ENCODE results near the gene CMYA5. TPM values are rescaled to one million over a fixed set of nuclear protein-coding genes. Genes with fewer than 3 reads are reported as not detected.

The CMYA5 gene
- total RNA-seq, 1 donor from 2014 or later = 2.7 TPM

DNA sequence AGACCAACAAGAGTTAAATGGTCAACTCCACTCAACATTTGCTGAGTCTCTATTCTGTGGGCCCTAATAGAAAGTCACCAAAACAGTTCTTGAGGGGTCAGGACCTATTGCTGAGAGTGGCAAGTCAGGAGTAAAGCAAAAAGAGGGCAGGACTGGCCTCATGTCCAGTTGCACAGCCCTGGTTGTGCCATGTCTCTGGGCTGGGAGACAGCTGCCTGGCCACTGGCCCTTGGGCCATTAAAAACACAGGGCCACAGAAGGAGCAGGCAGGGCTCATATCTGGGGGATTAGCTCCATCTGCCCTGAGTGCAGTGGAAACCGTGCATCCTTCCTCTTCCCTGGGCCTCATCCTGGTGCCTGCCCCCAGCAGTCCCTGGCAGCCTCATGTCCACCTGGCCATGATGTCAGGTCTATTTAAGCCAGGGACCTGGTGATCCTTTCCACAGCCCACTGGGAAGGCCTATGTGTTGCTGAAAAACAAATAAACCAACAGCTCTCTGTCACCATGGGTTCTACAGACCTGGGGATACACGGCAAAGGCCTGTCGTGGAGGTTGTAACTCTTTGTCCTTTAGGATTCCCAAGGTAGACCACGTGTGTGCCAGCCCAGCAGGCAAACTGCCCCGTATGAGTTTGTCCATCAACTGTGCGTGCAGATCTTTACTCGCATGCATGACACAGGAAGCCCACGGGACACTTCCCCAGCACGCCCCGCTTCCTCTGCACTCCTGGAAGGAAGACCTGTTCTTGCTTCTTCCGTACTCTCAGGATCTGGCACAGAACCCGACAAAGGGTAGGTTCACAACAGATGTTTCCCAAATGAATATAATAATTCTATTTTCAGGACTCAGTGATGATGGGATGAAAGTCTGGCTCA is 152.6 kb downstream of the CMYA5 start:
- no peaks in the 10 kb centered on the region for H3K36me3 ChIP-seq
- H3K27me3 ChIP-seq = no peaks in the 10 kb centered on the region
- H3K9me3 ChIP-seq = no peaks in the 10 kb centered on the region
- H3K4me1 ChIP-seq = no peaks in the 10 kb centered on the region
- ATAC-seq (no peak), DNase-seq (no peak)
- TF ChIP-seq, protein P1, sequence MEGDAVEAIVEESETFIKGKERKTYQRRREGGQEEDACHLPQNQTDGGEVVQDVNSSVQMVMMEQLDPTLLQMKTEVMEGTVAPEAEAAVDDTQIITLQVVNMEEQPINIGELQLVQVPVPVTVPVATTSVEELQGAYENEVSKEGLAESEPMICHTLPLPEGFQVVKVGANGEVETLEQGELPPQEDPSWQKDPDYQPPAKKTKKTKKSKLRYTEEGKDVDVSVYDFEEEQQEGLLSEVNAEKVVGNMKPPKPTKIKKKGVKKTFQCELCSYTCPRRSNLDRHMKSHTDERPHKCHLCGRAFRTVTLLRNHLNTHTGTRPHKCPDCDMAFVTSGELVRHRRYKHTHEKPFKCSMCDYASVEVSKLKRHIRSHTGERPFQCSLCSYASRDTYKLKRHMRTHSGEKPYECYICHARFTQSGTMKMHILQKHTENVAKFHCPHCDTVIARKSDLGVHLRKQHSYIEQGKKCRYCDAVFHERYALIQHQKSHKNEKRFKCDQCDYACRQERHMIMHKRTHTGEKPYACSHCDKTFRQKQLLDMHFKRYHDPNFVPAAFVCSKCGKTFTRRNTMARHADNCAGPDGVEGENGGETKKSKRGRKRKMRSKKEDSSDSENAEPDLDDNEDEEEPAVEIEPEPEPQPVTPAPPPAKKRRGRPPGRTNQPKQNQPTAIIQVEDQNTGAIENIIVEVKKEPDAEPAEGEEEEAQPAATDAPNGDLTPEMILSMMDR (IDR thresholded peaks at IDR 0.05) = no peak
- H3K4me3 ChIP-seq = no peak overlapping the region
- intact Hi-C loops (cut with DNase I) = no loop called here
- H3K27ac ChIP-seq = no peak overlapping the region

DNA sequence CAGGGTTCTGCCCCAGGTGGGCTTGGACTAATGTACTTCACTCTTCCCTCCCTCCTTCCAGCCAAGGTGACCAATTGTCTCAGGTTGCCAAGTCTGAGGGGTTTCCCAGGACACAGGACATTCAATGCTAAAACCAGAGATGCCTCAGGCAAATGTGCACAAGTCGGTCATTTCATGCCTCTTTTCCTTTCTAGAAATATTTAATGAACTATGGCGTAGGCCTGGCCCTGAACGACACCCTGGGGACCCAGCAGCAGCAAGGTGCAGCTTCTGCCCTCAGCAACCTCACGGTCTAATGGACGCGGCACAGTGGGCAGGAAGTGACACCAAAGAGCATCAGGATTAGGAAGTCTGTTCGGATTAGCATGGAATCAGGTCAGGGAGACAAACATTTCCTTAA is 153.4 kb downstream of the CMYA5 start:
- ATAC-seq (no peak), DNase-seq (no peak)
- TF ChIP-seq, protein P1 (IDR thresholded peaks at IDR 0.05) = no peak
- no peaks in the 10 kb centered on the region for H3K4me1 ChIP-seq
- no peaks in the 10 kb centered on the region for H3K9me3 ChIP-seq
- intact Hi-C loops (cut with DNase I) = no loop called here
- H3K36me3 ChIP-seq = no peaks in the 10 kb centered on the region
- H3K4me3 ChIP-seq = no peak overlapping the region
- H3K27ac ChIP-seq = no peak overlapping the region
- H3K27me3 ChIP-seq = no peaks in the 10 kb centered on the region

DNA sequence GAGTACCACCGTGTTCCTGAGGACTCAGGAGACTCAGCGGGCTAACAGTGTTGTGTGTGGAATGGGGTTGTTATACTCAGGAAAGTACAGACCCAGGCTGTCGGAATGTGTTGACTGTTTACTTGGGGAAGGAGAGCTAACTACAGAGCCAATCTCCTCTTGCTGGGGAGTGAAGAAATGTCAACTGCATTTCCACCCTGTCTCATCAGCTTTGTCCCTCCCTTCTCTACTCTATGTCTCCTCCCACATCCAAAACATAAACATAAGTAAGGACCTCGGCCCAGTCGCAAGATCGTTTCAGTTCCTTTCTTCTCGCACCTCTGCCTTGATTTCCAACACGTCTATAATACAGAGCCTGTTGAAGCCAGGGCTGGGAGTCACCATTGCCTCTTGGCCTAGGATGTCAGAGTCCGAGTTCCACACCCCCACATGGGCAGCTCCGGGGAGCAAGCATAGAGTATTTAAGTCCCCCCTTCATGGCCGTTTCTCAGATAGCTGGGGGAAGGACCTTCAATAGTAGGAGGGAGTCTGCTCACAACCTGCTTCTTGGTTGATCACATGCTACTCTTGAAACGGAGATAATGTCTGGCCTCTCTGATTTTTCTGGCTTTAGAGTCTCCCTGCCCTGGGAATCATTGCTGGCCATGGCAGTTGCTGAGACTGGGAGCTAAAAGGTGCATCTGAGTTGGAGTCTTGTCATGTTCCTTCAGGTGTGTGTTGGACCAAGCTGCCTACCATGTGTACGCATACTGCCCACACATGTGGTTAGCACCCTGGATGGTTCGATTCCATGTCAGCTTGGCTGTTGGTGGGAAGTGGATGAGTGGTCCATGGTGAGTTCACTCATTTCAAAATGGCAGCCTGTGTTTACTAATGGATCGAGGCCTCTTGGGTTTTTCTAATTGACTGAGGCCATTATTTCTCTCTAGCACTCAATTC is 154.1 kb downstream of the CMYA5 start:
- ATAC-seq (no peak), DNase-seq (no peak)
- Histone ChIP-seq H3K27ac (no peak overlapping the region), H3K9me3 (no peaks in the 10 kb centered on the region), H3K4me1 (no peaks in the 10 kb centered on the region), H3K27me3 (no peaks in the 10 kb centered on the region), H3K4me3 (no peak overlapping the region), H3K36me3 (no peaks in the 10 kb centered on the region)
- intact Hi-C loops (cut with DNase I) = no loop called here
- TF ChIP-seq, protein P1 (IDR thresholded peaks at IDR 0.05) = no peak

- H3K27ac ChIP-seq = no peak overlapping the region
- TF ChIP-seq, protein P1 (IDR thresholded peaks at IDR 0.05) = no peak
- no peaks in the 10 kb centered on the region for H3K9me3 ChIP-seq
- DNase-seq (no peak), ATAC-seq (no peak)
- intact Hi-C loops (cut with DNase I) = no loop called here
- H3K4me3 ChIP-seq = no peak overlapping the region
- H3K27me3 ChIP-seq = no peaks in the 10 kb centered on the region
- H3K36me3 ChIP-seq = no peaks in the 10 kb centered on the region
- H3K4me1 ChIP-seq = no peaks in the 10 kb centered on the region
Measured at GRCh38 chr5:79844571-79844970, 154.9 kb downstream of the CMYA5 start.

DNA sequence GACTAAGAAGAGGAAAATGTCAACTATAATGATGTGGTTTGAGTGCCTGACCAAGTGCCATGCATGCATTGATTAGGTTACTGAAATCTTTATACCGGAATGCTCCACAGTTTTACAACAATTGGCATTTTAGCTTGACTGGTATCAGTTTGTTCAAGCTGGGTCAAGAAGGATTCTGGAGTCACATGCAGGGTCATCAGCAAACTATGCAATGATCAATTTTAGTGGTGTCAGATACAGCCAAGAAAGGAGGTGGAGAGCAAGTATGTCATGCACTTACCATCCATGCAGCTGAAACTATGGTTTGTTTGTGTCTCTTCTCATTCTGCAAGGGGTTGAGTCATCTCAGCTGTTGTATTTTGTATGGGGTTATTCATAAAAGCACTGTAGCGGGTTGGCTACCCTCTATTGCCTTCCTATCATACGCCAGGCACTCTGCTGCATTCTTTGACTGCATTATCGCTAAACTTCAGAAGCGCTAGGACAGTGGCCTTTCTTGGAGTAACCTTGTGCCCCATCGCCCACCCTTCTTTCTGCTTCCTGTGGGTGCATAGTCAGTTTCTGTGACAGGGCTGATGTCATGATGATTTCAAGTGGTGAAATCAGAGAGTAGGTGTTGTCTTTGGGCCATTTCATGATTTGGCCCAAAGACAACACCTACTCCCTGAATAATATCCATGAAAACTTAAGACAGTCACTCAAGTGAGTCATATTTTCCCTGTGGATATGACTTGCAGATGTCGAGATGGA is 156.0 kb downstream of the CMYA5 start:
- Histone ChIP-seq H3K27ac (no peak overlapping the region), H3K27me3 (no peaks in the 10 kb centered on the region), H3K4me3 (no peak overlapping the region), H3K4me1 (no peaks in the 10 kb centered on the region), H3K9me3 (no peaks in the 10 kb centered on the region), H3K36me3 (no peaks in the 10 kb centered on the region)
- DNase-seq = no peak
- intact Hi-C loops (cut with DNase I) = no loop called here
- TF ChIP-seq, protein P1 (IDR thresholded peaks at IDR 0.05) = no peak
- ATAC-seq = no peak

All from upper lobe of right lung (tissue), 1 donor.